HEK293 (cell line): ENCODE results near the gene GAS2L2.

Source experiments
- HIC1 ChIP-seq: fragments of 450-650 bp; formaldehyde crosslinking; IDR thresholded peaks from 2 replicates; pipeline ENCODE4 v1.5.1; 2016; ENCODE audit warnings: missing biosample characterization, missing genetic modification characterization
- MYNN ChIP-seq: fragments of 450-650 bp; formaldehyde crosslinking; IDR thresholded peaks from 2 replicates; pipeline ENCODE4 v1.5.1; 2016; ENCODE audit warnings: missing biosample characterization, missing genetic modification characterization, borderline replicate concordance
- OVOL3 ChIP-seq: fragments of 450-650 bp; formaldehyde crosslinking; IDR thresholded peaks from 2 replicates; pipeline ENCODE4 v1.5.1; 2016; ENCODE audit warnings: missing biosample characterization, missing genetic modification characterization
- REST ChIP-seq: fragments of 450-650 bp; formaldehyde crosslinking; IDR thresholded peaks from 2 replicates; pipeline ENCODE4 v1.5.1; 2016; ENCODE audit warnings: missing biosample characterization, missing genetic modification characterization
- SCRT1 ChIP-seq: fragments of 450-650 bp; formaldehyde crosslinking; IDR thresholded peaks from 2 replicates; pipeline ENCODE4 v1.5.1; 2016; ENCODE audit warnings: missing biosample characterization, missing genetic modification characterization, borderline replicate concordance
- TSHZ1 ChIP-seq: fragments of 450-650 bp; formaldehyde crosslinking; IDR thresholded peaks from 2 replicates; pipeline ENCODE4 v1.5.1; 2016; ENCODE audit warnings: missing biosample characterization, missing genetic modification characterization, borderline replicate concordance
- ZNF169 ChIP-seq: fragments of 450-650 bp; formaldehyde crosslinking; IDR thresholded peaks from 2 replicates; pipeline ENCODE4 v1.5.1; 2016; ENCODE audit warnings: missing biosample characterization, missing genetic modification characterization
- ZNF202 ChIP-seq: fragments of 450-650 bp; formaldehyde crosslinking; IDR thresholded peaks from 2 replicates; pipeline ENCODE4 v1.5.1; 2016; ENCODE audit warnings: missing biosample characterization, missing genetic modification characterization, borderline replicate concordance
- ZNF350 ChIP-seq: fragments of 450-650 bp; formaldehyde crosslinking; IDR thresholded peaks from 2 replicates; pipeline ENCODE4 v1.5.0; 2017; ENCODE audit warnings: missing biosample characterization, mild to moderate bottlenecking, missing genetic modification characterization
- ZNF394 ChIP-seq: fragments of 450-650 bp; formaldehyde crosslinking; IDR thresholded peaks from 2 replicates; pipeline ENCODE4 v1.5.1; 2016; ENCODE audit warnings: missing biosample characterization, missing genetic modification characterization, mild to moderate bottlenecking, moderate library complexity, borderline replicate concordance
- ZNF433 ChIP-seq: fragments of 450-650 bp; formaldehyde crosslinking; IDR thresholded peaks from 2 replicates; pipeline ENCODE4 v1.5.1; 2016; ENCODE audit warnings: missing biosample characterization, missing genetic modification characterization, low read depth
- ZNF48 ChIP-seq: fragments of 450-650 bp; formaldehyde crosslinking; IDR thresholded peaks from 2 replicates; pipeline ENCODE4 v1.5.1; 2016; ENCODE audit warnings: missing biosample characterization, missing genetic modification characterization
- ZNF518A ChIP-seq: fragments of 450-650 bp; formaldehyde crosslinking; conservative IDR thresholded peaks from 2 replicates; pipeline ENCODE4 v1.5.1; 2016; ENCODE audit warnings: low read depth, missing biosample characterization, missing genetic modification characterization
- ZNF621 ChIP-seq: fragments of 450-650 bp; formaldehyde crosslinking; IDR thresholded peaks from 2 replicates; pipeline ENCODE4 v1.5.1; 2017; ENCODE audit warnings: missing biosample characterization, missing genetic modification characterization
- ZNF623 ChIP-seq: fragments of 450-650 bp; formaldehyde crosslinking; IDR thresholded peaks from 2 replicates; pipeline ENCODE4 v1.5.1; 2016; ENCODE audit warnings: missing biosample characterization, missing genetic modification characterization
- ZNF701 ChIP-seq: fragments of 450-650 bp; formaldehyde crosslinking; IDR thresholded peaks from 2 replicates; pipeline ENCODE4 v1.5.1; 2016; ENCODE audit warnings: missing biosample characterization, missing genetic modification characterization
- TF ChIP-seq, protein P1 (sequence below): fragments of 450-650 bp; formaldehyde crosslinking; IDR thresholded peaks from 2 replicates; pipeline ENCODE4 v1.5.1; 2016; ENCODE audit warnings: missing biosample characterization, missing genetic modification characterization, borderline replicate concordance

The GAS2L2 gene

DNA sequence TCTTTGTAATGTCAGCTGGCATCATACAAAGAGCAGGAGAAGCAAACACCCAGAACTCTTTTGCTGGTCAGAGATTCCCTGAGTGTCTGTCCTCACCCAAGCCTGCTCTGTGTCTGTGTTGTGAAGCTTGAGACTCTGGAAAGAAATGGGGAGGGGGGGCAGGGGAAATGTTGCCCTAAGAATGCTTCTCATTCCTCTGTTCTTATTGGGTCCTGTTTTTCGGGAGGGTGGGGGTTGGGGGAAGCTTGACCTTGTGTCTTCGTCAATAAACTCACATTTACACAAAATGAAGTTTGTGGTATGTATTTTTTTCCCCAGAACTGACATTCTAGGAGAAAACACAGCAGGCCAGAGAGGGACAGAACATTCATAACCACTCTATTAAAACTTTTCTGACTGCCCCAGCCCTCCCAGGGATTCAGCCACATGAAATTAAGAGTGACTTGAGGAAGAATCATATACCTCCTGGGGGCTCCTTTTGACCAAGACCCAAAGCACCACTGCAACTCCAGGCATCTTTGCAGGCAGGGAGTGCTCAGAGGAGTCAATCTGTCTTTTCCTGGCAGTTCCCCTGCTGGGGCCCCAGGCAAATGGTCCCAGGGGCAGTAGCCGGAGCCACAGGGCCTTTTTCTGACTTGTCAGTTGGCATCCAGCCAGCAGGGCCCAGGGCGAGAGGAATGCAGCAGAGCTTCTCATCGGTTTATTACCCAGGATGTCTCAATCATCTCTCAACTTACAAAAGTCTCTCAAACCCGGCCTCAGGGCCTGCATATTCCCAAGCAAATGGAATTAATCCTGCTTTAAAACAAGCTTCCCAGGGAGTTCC is 26.7 kb downstream of the GAS2L2 start (continued):
- TF ChIP-seq ZNF518A (tag by site-specific recombination) (no peak), ZNF169 (tag by site-specific recombination) (no peak), ZNF350 (tag by site-specific recombination) (no peak; the same call in 1 of the 2 replicates), ZNF48 (tag by site-specific recombination) (no peak), MYNN (tag by site-specific recombination) (no peak), SCRT1 (tag by site-specific recombination) (no peak), TSHZ1 (no peak), OVOL3 (tag by site-specific recombination) (no peak), REST (tag by site-specific recombination) (no peak), HIC1 (tag by site-specific recombination) (no peak), ZNF701 (tag by site-specific recombination) (no peak), ZNF394 (tag by site-specific recombination) (no peak; the same call in 1 of the 2 replicates), ZNF202 (no peak), ZNF433 (tag by site-specific recombination) (no peak), ZNF623 (tag by site-specific recombination) (peak; percentile 66), ZNF621 (tag by site-specific recombination) (no peak)
- TF ChIP-seq, protein P1, sequence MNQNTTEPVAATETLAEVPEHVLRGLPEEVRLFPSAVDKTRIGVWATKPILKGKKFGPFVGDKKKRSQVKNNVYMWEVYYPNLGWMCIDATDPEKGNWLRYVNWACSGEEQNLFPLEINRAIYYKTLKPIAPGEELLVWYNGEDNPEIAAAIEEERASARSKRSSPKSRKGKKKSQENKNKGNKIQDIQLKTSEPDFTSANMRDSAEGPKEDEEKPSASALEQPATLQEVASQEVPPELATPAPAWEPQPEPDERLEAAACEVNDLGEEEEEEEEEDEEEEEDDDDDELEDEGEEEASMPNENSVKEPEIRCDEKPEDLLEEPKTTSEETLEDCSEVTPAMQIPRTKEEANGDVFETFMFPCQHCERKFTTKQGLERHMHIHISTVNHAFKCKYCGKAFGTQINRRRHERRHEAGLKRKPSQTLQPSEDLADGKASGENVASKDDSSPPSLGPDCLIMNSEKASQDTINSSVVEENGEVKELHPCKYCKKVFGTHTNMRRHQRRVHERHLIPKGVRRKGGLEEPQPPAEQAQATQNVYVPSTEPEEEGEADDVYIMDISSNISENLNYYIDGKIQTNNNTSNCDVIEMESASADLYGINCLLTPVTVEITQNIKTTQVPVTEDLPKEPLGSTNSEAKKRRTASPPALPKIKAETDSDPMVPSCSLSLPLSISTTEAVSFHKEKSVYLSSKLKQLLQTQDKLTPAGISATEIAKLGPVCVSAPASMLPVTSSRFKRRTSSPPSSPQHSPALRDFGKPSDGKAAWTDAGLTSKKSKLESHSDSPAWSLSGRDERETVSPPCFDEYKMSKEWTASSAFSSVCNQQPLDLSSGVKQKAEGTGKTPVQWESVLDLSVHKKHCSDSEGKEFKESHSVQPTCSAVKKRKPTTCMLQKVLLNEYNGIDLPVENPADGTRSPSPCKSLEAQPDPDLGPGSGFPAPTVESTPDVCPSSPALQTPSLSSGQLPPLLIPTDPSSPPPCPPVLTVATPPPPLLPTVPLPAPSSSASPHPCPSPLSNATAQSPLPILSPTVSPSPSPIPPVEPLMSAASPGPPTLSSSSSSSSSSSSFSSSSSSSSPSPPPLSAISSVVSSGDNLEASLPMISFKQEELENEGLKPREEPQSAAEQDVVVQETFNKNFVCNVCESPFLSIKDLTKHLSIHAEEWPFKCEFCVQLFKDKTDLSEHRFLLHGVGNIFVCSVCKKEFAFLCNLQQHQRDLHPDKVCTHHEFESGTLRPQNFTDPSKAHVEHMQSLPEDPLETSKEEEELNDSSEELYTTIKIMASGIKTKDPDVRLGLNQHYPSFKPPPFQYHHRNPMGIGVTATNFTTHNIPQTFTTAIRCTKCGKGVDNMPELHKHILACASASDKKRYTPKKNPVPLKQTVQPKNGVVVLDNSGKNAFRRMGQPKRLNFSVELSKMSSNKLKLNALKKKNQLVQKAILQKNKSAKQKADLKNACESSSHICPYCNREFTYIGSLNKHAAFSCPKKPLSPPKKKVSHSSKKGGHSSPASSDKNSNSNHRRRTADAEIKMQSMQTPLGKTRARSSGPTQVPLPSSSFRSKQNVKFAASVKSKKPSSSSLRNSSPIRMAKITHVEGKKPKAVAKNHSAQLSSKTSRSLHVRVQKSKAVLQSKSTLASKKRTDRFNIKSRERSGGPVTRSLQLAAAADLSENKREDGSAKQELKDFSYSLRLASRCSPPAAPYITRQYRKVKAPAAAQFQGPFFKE (tag by site-specific recombination), result no peak
